HG02852 (cell line): ENCODE data around the gene HACL1.
"Not testable (repeated sequence)": the region's sequence is repeated elsewhere in the genome, so short reads cannot be mapped to it uniquely, and the experiment has no call there.

ENCODE experiments used
- ATAC-seq: cut with Tn5 transposase; IDR thresholded peaks from one replicate; pipeline ENCODE4 v1.9.1; 2021; ENCODE audit warnings: mild to moderate bottlenecking, moderate library complexity; ENCODE audit not compliant: unreplicated experiment

The HACL1 gene

GRCh38 chr3:15585111-15585845 is 16.1 kb downstream of the HACL1 start:
- ATAC-seq = no peak

GRCh38 chr3:15581471-15582394 is 19.6 kb downstream of the HACL1 start:
- no peak for ATAC-seq

DNA sequence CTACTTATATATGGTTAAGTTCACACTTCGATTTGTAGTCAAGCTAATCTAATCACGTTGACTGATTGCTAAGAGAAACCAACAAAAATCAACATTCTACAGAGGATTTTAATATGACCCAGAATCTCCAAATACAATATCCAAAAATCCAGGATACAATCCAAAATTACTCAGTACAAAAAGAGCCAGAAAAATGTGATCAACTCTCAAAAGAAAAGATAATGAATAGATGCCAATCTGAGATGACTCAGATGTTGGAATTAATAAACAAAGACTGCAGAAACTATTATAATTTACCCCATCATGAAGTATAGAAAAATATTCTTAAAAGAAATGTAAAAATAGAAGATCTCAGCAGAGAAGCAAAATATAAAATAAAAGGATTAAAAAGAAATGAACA is 22.3 kb downstream of the HACL1 start:
- ATAC-seq = no peak

DNA sequence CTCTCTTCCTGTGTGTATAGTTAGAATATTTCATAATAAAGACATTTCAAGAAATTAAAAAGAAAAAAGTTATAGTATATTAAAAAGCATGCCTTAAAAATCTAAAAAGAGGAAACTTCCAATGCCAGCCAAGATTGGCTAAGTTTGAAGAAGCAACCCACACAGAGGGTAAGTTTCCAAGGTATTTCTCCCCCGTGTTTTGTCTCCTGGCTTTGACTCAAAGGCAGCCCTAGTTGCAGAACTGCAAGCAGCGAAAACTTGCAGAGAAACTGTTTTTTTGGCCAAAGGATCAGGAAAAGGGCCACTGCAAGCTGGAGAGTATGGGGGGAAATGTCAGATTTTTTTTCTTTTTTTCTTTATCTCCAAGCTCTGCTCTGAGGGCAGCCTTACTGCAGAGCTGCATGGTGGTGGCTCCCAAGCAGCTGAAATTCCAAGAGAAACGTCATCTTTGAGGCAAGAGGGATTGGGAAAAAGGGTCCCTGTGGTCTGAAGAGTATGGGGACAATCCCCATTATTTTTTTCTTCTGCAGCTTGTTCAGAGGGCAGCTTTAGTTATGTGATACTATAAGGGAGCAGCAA is 23.0 kb downstream of the HACL1 start:
- ATAC-seq = no peak

GRCh38 chr3:15576475-15576874 is 24.9 kb downstream of the HACL1 start:
- ATAC-seq = no peak

DNA sequence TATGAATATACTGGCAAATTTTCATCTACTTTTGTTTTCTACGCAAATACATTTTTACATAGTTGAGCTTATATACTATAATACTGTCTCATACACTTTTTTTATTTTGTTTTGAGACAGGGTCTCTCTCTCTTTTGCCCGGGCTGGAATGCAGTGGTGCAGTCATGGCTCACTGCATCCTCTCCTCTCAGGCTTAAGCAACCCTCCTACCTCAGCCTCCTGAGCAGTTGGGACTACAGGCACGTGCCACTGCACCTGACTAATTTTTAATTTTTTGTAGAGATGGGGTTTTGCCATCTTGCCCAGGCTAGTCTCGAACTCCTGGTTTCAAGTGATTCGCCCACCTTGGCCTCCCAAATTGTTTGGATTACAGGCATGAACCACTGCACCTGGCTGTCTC is 25.9 kb downstream of the HACL1 start:
- ATAC-seq = no peak

GRCh38 chr3:15572138-15572537 is 29.2 kb downstream of the HACL1 start:
- no peak for ATAC-seq

DNA sequence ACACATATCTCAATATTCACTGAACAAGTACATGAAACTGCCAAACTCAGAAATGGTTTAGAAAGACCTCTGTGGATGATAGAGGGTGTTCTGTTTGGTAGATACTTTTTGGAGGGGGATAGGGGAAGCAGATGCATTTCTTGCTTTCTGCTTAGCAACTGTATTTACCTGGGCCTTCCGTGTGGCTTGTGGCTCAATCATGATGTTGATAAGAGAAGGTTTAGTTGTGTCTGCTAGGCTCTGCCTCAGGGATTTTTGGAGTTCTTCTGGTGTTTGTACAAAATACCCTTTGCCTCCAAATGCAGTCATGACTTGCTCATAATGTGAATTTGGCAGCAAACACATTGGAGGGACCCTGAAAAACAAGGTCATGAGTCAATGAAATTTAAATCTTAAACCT is 38.2 kb downstream of the HACL1 start:
- no peak for ATAC-seq

GRCh38 chr3:15562560-15562959 is 38.8 kb downstream of the HACL1 start:
- ATAC-seq = no peak

- no peak for ATAC-seq
Measured at GRCh38 chr3:15558581-15558980, 42.8 kb downstream of the HACL1 start.

GRCh38 chr3:15557511-15557946 is 43.8 kb downstream of the HACL1 start:
- peak; percentile 42 for ATAC-seq

- peak; percentile 95 for ATAC-seq
Measured at GRCh38 chr3:15556512-15556911, 44.9 kb downstream of the HACL1 start.

- ATAC-seq = no peak
Measured at GRCh38 chr3:15553749-15554148, 47.6 kb downstream of the HACL1 start.

- ATAC-seq = no peak
Measured at GRCh38 chr3:15551902-15552301, 49.5 kb downstream of the HACL1 start.

GRCh38 chr3:15549846-15550245 is 51.5 kb downstream of the HACL1 start:
- ATAC-seq = no peak

DNA sequence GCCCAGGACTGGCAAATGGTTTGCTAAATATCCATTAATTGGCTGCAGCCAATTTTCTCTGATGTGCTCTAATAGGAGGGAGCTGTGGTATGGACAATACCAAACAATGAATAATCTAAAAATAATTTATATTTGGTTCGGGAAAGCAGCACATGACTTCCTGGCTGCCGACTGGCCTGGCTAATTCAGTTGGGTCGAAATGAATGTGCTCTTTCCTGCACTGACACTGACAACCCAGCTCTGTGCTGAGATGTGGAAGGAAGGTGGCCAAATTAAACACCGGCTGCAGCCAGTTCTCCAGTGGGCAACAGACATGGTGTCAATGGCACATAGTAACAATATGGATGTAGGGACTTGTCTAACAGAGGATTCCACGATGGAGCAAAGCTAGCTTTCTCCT is 58.8 kb downstream of the HACL1 start:
- no peak for ATAC-seq

GRCh38 chr3:15541371-15541770 is 60.0 kb downstream of the HACL1 start:
- ATAC-seq = no peak

GRCh38 chr3:15539066-15539465 is 62.3 kb downstream of the HACL1 start:
- ATAC-seq = no peak

DNA sequence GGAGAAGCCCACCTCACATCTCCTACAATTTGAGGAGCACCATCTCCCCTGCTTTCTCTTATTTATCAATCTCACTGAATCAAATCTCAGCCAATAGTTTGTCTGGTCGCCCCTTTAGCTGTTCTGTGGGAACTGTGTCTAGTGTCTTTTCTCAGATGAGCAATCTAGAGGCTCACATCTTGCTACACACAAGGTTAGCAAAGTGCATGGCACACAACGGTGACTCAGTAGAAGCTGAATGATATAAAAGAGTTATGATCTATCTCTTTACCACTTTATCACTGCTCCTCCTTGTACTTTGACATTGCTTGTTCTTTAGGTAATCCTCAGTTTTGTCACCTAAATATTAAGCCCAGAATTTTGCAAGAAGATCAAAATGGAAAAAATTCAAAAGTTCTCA is 63.0 kb downstream of the HACL1 start:
- ATAC-seq = no peak

GRCh38 chr3:15536856-15537255 is 64.5 kb downstream of the HACL1 start:
- no peak for ATAC-seq

- peak; percentile 75 for ATAC-seq
Measured at GRCh38 chr3:15535732-15536131, 65.6 kb downstream of the HACL1 start.

DNA sequence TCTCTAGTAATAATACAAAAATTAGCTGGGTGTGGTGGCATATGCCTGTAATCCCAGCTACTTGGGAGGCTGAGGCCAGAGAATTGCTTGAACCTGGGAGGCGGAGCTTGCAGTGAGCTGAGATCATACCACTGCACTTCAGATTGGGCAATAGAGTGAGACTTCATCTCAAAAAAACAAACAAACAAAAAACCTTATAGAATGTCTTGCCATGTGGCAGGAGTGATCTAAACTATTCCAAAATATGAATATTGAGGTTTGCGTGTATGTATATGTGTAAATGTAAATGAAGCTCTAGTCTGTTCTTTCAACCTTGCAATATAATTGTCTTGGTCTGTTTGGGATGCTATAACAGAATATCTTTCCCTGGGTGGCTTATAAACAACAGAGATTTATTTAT is 68.8 kb downstream of the HACL1 start:
- ATAC-seq = not testable (repeated sequence)
